GM18517 (cell line): ENCODE data around the gene MSH3.

Experiments
- ATAC-seq: cut with Tn5 transposase; IDR thresholded peaks from one replicate; pipeline ENCODE4 v1.9.1; 2021; ENCODE audit warnings: mild to moderate bottlenecking, moderate library complexity; ENCODE audit not compliant: unreplicated experiment

Gene MSH3

DNA sequence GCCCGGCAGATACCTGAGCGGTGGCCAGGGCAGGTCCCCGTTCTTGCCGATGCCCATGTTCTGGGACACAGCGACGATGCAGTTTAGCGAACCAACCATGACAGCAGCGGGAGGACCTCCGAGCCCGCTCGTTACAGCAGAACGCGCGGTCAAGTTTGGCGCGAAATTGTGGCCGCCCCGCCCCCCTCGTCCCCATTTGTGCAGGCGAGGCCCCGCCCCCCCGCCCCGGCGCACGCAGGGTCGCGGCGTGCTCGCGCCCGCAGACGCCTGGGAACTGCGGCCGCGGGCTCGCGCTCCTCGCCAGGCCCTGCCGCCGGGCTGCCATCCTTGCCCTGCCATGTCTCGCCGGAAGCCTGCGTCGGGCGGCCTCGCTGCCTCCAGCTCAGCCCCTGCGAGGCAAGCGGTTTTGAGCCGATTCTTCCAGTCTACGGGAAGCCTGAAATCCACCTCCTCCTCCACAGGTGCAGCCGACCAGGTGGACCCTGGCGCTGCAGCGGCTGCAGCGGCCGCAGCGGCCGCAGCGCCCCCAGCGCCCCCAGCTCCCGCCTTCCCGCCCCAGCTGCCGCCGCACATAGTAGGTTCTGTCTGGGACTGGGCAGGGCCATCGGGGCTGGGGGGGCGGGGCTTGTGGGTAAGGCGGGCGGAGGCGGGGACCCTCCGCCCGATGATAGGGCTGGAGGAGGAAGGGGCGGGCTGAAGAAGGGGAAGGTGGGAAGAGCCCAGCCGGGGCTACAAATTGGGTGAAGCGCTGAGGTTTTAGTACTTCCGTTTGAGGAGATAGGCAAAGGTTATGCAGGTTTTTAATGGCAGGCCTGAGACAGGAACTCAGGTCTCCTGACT is at the start of gene MSH3, which contains the start of gene DHFR:
Gene MSH3, plus strand, starts transcription at position 262 of the 840 bp plus-strand sequence. Its CDS starts 76 bp downstream, at position 338.
Gene DHFR, minus strand, starts transcription at position 593 of the 840 bp plus-strand sequence. Its CDS starts 494 bp downstream, at position 99.
- peak; percentile 16 for ATAC-seq

DNA sequence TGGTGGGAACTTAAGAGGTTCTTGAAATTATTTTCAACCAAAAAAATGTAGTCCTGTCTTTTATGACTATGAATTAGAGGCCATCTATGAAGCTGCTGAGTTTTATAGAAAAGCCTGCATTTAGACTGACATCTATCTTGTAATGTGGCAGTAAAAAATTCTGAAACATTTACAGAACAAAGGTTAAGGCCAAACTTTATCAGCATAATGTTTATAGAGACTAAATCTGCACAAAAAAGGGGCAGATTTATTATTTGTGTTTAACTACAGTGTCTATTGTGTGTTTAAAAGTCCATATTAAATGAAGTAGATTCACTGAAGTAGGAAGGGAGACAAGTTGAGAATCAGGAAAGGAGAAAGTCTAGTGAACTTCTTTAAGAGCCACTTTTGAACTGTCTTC is 47.1 kb upstream of the MSH3 start:
- no peak for ATAC-seq

- peak; percentile 75 for ATAC-seq
Observed at GRCh38 chr5:80607832-80608231, 46.6 kb upstream of the MSH3 start.

- ATAC-seq: no peak
Observed at GRCh38 chr5:80608731-80609130, 45.7 kb upstream of the MSH3 start.

GRCh38 chr5:80609692-80610091 is 44.8 kb upstream of the MSH3 start:
- ATAC-seq: no peak

DNA sequence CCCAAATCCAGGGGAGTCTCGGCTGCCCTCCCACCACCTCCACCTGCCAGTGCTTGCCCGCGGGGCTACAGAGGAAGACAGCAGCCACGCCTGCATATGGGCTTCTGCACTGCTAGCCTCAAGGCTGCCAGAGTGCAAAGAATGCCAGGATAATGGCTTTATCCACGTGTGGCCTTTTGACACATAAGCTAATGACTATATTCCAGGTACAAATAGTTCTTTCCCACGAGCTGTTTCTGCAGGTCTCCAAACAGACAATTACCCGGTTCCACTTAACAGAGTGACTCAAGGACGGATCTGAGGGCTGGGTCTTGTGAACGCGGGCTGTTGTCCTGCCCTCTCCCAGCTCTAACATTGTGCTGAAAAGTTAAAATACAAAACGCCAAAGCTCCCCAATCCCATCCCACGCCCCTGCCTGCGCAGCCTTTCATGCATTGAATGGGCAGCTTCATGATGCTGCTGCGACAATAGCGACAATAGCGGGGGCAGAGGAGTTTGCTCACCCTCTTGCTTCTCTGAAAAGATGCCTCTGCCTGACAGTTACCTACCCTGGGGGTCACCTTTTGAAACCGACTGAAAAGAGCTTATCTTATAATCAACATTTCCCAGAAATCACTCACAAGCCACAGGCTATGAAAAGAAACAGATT is 39.1 kb upstream of the MSH3 start:
- no peak for ATAC-seq

- ATAC-seq: no peak
Observed at GRCh38 chr5:80618438-80618837, 36.0 kb upstream of the MSH3 start.

- no peak for ATAC-seq
Observed at GRCh38 chr5:80619086-80619485, 35.4 kb upstream of the MSH3 start.

DNA sequence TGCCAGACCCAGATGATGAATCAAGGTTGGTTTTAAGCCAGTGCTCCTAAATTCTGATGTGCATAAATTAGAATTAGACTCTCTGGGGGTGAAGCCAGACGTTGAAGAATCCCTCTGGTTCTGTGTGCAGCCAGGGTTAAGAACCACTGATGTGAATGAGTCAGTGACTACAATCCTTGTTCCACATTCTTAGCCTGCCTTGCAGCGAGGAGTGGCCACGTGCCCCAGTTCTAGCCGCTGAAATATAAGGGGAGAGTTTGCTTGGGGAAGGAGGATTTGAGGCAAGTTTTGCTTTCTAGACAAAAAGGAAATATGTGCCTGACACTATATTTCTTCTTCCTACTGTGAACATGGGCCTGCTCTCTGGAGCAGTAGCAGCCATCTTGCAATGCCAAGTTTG is 34.2 kb upstream of the MSH3 start:
- no peak for ATAC-seq

- ATAC-seq: no peak
Observed at GRCh38 chr5:80622756-80623155, 31.7 kb upstream of the MSH3 start.

DNA sequence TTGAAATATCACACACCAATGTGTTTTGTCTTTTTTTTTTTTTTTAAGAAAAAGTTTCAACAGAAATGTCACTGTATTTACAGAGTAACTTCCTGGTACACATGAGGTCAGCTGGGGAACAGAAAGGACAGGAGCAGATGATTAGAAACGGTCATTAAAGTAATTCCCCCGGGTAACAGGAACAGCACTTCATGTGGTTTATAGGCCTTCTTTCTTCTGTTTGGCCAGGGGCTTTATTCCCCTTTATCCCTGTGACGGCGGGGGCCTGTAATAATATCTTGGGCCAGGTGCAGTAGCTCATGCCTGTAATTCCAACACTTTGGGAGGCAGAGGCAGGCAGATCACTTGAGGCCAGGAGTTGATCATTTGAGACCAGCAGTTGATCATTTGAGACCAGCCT is 30.5 kb upstream of the MSH3 start:
- no peak for ATAC-seq

GRCh38 chr5:80625230-80625629 is 29.2 kb upstream of the MSH3 start:
- ATAC-seq: no peak

DNA sequence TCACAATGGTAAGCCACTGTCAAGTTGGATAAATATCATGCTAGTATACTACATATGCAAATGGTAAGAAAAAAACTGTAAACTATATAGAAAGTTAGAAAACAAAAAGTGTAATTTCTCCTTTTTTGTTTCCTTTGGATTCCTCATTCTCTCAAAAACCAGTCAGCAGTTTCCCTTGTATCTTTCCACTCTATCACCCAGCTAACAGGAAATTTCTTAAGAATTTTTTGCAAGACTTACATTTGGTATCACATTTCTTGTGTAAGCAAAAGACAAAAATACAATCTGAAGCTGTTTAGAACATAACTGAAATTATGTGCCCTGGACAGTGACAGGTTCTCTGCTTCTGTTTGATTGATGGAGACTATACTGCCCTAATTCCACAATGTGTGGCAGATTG is 25.2 kb upstream of the MSH3 start:
- ATAC-seq: no peak

DNA sequence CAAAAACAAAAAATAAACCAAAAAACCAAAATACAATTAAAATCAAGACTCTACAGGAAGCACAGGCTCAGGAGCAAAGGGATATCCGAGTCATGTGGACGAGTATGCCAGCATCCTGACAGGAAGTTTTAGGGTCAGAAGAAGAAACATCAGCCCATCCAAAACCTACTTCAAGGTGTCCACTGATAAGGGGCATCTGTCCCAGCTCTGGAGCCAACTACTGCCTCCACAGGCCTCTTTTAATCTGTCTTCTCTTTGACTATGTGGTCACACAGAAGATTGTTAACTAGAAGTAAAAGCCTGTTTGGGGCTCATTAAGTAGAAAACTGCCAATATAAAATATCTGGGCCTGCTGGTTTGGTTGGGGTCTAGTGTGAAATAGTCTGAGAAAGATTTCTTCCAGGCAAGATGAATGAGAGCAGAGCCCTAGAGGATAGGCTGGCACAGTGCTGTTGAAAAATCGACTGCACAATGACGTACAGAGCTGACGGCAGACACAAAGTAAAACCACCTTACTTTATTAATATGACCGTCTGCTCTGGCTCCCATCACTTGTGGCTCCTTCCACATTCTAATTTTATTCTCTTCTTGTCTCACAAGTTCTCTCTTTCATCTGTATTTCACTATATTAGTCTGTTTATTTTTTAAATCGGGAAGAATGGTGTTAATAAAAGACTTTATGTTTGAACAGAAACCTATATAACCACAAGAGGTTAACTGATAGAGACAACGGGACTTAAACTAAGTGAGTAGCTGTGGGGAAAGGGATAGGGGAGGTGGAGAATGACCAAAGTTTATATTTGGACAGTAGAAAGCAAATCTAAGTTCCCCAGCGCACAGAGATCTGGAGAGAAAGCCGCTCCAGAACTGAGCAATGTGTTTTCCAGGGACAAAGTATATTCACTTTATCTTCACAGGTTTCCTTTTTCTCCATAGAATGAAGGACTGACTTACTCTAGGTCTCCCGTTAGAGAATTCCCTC is 22.9 kb upstream of the MSH3 start:
- no peak for ATAC-seq

- ATAC-seq: no peak
Observed at GRCh38 chr5:80632700-80633099, 21.8 kb upstream of the MSH3 start.

GRCh38 chr5:80634193-80634592 is 20.3 kb upstream of the MSH3 start:
- ATAC-seq: no peak

- no peak for ATAC-seq
Observed at GRCh38 chr5:80641353-80641752, 13.1 kb upstream of the MSH3 start.

- no peak for ATAC-seq
Observed at GRCh38 chr5:80644900-80645299, 9.6 kb upstream of the MSH3 start.

DNA sequence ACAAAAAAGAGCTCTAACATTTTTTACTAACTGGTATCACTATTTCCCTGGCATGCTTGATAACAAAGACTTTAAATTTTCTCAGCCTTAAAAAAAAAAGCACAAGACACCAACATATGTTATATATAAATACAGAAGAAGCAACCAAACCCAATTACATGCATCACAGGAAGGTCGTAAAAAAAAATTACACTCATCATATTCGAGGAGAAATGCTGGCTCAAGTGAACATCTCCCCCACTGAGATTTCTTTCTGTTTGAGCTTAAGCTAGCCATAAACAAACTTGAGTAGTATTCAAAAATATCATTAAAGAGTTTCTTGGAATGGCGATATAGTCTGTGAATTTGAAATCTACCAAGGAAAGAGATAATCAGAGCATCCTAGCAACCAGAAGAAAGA is 7.5 kb upstream of the MSH3 start:
- ATAC-seq: no peak

- ATAC-seq: no peak
Observed at GRCh38 chr5:80653502-80653901, 950 bp upstream of the MSH3 start.

GRCh38 chr5:80654054-80654390 is 430 bp upstream of the MSH3 start:
- no peak for ATAC-seq
